HepG2 (cell line): ENCODE data around the gene RASSF7. TPM values are rescaled to one million over a fixed set of nuclear protein-coding genes. Genes with fewer than 3 reads are reported as not detected.
A peak's percentile ranks its signal among the peaks of the same experiment; 100 is the strongest.

ENCODE experiments used
- DR1 ChIP-seq: sonication (generic); formaldehyde crosslinking; IDR thresholded peaks from 2 replicates; pipeline ENCODE4 v1.8.0; 2021; ENCODE audit warnings: mild to moderate bottlenecking, missing genetic modification reagents, inconsistent platforms
- MYC ChIP-seq: sonication (generic); formaldehyde crosslinking; IDR thresholded peaks from 2 replicates; pipeline ENCODE4 v1.9.0; 2021; ENCODE audit warnings: missing genetic modification reagents, borderline replicate concordance
- NCOA5 ChIP-seq: sonication (generic); formaldehyde crosslinking; IDR thresholded peaks from 2 replicates; pipeline ENCODE4 v1.4.0; 2020; ENCODE audit warnings: missing genetic modification reagents
- TGIF2 ChIP-seq: IDR thresholded peaks from 2 replicates; pipeline ENCODE4 v1.6.1; 2016; ENCODE audit warnings: control low read depth, missing compliant biosample characterization
- U2AF1 ChIP-seq: fragments of 200-400 bp; formaldehyde crosslinking; optimal IDR thresholded peaks from 2 replicates; pipeline ENCODE3; 2017; ENCODE audit warnings: mild to moderate bottlenecking, low read depth, low read length
- ZNF33A ChIP-seq: sonication (generic); formaldehyde crosslinking; IDR thresholded peaks from 2 replicates; pipeline ENCODE4 v1.5.1; 2020; ENCODE audit warnings: missing genetic modification reagents, mild to moderate bottlenecking, moderate library complexity, borderline replicate concordance
- polyA plus RNA-seq, 8 experiments: library from polyadenylated mRNA; depleted of rRNA in 3 of 8; stranded (reverse) in 7 of 8; unstranded in 1 of 8; fragments of >200 nt; fragmentation: Illumina TruSeq in 4 of 8; extraction: Trizol in 4 of 8; gene quantifications; 2 replicates each; pipeline versions ENCODE4 v1.2.1 to v1.2.3, GENCODE V29; 2011 to 2016; ENCODE audit warnings: low read depth in 4 of 8, missing spikeins in 1 of 8, mixed read lengths in 1 of 8; ENCODE audit not compliant: insufficient read depth in 1 of 8
- total RNA-seq, 5 experiments: library from RNA; depleted of rRNA; stranded (reverse); fragments of >200 nt; fragmentation: Illumina TruSeq; extraction: Trizol; gene quantifications; 2 replicates each; pipeline ENCODE4 v1.2.3, GENCODE V29; 2016; ENCODE audit warnings: low read depth in 1 of 5
- TF ChIP-seq, protein P1 (sequence below): sonication (generic); formaldehyde crosslinking; IDR thresholded peaks from 2 replicates; pipeline ENCODE4 v1.9.0; 2021; ENCODE audit warnings: mild to moderate bottlenecking, missing genetic modification reagents
- TF ChIP-seq, protein P2 (sequence below): sonication (generic); formaldehyde crosslinking; IDR thresholded peaks from 2 replicates; pipeline ENCODE4 v1.4.0; 2020; ENCODE audit warnings: mild to moderate bottlenecking, missing genetic modification reagents, borderline replicate concordance
- TF ChIP-seq, protein P3 (sequence below): sonication (generic); formaldehyde crosslinking; IDR thresholded peaks from 2 replicates; pipeline ENCODE4 v1.5.0; 2020; ENCODE audit warnings: mild to moderate bottlenecking, missing genetic modification reagents
- TF ChIP-seq, protein P4 (sequence below), 2 experiments: sonication (generic) in 1 of 2; formaldehyde crosslinking in 1 of 2; IDR thresholded peaks; 2 replicates each; pipeline versions ENCODE4 v1.6.1 to v1.9.0; 2014 to 2022; ENCODE audit warnings: antibody characterized with exemption in 1 of 2, borderline replicate concordance in 1 of 2, inconsistent platforms in 1 of 2, low read depth in 1 of 2, missing genetic modification reagents in 1 of 2
- TF ChIP-seq, protein P5 (sequence below): sonication (generic); formaldehyde crosslinking; IDR thresholded peaks from 2 replicates; pipeline ENCODE4 v1.4.0; 2020; ENCODE audit warnings: missing genetic modification reagents

RASSF7 gene
- total and polyA plus RNA-seq, 2 of the 13 experiments (the other 11 are each of a cell fraction or from before 2014, with no cell fraction given), result 20.2 to 28.6 TPM

DNA sequence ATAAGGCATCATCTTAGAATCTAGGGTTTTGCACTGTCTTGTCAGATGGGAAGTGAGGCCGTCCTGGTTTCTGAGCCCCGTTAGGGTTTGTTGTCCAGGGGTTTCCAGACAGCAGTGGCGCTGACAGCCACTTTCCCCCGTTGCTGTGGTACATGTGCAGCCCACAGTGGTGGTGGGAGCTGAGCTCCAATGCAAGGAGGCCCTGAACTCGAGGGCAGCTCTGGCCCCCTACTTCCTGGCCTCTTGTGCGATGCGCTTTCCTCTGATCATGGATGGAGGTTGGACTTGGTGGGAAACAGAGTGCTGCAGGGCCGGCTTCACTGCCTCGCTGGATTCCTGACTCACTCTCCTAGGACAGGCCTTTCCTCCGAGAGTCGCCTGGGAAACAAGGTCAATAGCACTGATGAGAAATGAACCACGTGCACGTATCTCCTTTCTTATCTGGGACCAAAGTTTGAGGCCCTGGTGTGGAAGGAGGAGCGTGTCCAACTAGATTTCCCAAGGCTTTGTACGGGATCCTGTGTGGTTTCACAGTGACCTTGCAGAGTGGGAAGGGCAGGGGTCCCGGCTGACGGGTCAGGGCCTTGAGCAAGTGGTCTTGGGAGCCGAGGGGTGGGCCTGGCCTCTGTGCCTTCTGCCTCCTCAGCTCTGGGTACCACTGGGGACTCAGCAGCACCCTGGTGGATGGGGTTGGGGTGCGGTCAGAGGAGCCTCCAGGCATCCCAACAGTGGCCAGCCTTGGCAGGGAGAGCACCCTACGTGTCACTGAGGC is 19.2 kb downstream of the RASSF7 start (continued):
- TF ChIP-seq, protein P1, sequence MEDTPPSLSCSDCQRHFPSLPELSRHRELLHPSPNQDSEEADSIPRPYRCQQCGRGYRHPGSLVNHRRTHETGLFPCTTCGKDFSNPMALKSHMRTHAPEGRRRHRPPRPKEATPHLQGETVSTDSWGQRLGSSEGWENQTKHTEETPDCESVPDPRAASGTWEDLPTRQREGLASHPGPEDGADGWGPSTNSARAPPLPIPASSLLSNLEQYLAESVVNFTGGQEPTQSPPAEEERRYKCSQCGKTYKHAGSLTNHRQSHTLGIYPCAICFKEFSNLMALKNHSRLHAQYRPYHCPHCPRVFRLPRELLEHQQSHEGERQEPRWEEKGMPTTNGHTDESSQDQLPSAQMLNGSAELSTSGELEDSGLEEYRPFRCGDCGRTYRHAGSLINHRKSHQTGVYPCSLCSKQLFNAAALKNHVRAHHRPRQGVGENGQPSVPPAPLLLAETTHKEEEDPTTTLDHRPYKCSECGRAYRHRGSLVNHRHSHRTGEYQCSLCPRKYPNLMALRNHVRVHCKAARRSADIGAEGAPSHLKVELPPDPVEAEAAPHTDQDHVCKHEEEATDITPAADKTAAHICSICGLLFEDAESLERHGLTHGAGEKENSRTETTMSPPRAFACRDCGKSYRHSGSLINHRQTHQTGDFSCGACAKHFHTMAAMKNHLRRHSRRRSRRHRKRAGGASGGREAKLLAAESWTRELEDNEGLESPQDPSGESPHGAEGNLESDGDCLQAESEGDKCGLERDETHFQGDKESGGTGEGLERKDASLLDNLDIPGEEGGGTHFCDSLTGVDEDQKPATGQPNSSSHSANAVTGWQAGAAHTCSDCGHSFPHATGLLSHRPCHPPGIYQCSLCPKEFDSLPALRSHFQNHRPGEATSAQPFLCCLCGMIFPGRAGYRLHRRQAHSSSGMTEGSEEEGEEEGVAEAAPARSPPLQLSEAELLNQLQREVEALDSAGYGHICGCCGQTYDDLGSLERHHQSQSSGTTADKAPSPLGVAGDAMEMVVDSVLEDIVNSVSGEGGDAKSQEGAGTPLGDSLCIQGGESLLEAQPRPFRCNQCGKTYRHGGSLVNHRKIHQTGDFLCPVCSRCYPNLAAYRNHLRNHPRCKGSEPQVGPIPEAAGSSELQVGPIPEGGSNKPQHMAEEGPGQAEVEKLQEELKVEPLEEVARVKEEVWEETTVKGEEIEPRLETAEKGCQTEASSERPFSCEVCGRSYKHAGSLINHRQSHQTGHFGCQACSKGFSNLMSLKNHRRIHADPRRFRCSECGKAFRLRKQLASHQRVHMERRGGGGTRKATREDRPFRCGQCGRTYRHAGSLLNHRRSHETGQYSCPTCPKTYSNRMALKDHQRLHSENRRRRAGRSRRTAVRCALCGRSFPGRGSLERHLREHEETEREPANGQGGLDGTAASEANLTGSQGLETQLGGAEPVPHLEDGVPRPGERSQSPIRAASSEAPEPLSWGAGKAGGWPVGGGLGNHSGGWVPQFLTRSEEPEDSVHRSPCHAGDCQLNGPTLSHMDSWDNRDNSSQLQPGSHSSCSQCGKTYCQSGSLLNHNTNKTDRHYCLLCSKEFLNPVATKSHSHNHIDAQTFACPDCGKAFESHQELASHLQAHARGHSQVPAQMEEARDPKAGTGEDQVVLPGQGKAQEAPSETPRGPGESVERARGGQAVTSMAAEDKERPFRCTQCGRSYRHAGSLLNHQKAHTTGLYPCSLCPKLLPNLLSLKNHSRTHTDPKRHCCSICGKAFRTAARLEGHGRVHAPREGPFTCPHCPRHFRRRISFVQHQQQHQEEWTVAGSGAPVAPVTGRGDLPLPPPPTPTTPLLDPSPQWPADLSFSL (CRISPR knock-in tag), result no peak
- TF ChIP-seq NCOA5, result no peak
- TF ChIP-seq ZNF33A (CRISPR knock-in tag), result no peak
- no peak for TF ChIP-seq TGIF2
- no peak for TF ChIP-seq DR1 (CRISPR knock-in tag)
- TF ChIP-seq, protein P2, sequence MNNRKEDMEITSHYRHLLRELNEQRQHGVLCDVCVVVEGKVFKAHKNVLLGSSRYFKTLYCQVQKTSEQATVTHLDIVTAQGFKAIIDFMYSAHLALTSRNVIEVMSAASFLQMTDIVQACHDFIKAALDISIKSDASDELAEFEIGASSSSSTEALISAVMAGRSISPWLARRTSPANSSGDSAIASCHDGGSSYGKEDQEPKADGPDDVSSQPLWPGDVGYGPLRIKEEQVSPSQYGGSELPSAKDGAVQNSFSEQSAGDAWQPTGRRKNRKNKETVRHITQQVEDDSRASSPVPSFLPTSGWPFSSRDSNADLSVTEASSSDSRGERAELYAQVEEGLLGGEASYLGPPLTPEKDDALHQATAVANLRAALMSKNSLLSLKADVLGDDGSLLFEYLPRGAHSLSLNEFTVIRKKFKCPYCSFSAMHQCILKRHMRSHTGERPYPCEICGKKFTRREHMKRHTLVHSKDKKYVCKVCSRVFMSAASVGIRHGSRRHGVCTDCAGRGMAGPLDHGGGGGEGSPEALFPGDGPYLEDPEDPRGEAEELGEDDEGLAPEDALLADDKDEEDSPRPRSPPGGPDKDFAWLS, result no peak
- TF ChIP-seq MYC, result peak; percentile 77; the same call in 1 of the 2 replicates
- TF ChIP-seq, protein P3, sequence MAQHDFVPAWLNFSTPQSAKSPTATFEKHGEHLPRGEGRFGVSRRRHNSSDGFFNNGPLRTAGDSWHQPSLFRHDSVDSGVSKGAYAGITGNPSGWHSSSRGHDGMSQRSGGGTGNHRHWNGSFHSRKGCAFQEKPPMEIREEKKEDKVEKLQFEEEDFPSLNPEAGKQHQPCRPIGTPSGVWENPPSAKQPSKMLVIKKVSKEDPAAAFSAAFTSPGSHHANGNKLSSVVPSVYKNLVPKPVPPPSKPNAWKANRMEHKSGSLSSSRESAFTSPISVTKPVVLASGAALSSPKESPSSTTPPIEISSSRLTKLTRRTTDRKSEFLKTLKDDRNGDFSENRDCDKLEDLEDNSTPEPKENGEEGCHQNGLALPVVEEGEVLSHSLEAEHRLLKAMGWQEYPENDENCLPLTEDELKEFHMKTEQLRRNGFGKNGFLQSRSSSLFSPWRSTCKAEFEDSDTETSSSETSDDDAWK (CRISPR knock-in tag), result no peak
- TF ChIP-seq, protein P4, sequence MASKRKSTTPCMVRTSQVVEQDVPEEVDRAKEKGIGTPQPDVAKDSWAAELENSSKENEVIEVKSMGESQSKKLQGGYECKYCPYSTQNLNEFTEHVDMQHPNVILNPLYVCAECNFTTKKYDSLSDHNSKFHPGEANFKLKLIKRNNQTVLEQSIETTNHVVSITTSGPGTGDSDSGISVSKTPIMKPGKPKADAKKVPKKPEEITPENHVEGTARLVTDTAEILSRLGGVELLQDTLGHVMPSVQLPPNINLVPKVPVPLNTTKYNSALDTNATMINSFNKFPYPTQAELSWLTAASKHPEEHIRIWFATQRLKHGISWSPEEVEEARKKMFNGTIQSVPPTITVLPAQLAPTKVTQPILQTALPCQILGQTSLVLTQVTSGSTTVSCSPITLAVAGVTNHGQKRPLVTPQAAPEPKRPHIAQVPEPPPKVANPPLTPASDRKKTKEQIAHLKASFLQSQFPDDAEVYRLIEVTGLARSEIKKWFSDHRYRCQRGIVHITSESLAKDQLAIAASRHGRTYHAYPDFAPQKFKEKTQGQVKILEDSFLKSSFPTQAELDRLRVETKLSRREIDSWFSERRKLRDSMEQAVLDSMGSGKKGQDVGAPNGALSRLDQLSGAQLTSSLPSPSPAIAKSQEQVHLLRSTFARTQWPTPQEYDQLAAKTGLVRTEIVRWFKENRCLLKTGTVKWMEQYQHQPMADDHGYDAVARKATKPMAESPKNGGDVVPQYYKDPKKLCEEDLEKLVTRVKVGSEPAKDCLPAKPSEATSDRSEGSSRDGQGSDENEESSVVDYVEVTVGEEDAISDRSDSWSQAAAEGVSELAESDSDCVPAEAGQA (IDR thresholded peaks at IDR 0.05; ENCODE audit: low read depth), result no peak
- TF ChIP-seq, protein P4 (CRISPR knock-in tag; IDR thresholded peaks at IDR 0.05; ENCODE audit: borderline replicate concordance), result no peak
- no peak for TF ChIP-seq U2AF1
- TF ChIP-seq, protein P5, sequence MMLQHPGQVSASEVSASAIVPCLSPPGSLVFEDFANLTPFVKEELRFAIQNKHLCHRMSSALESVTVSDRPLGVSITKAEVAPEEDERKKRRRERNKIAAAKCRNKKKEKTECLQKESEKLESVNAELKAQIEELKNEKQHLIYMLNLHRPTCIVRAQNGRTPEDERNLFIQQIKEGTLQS (CRISPR knock-in tag), result no peak
